GM19035 (cell line): ENCODE data around the gene SLC16A9.
"Not testable (repeated sequence)": the region's sequence is repeated elsewhere in the genome, so short reads cannot be mapped to it uniquely, and the experiment has no call there.

Experiments
- ATAC-seq: cut with Tn5 transposase; IDR thresholded peaks from one replicate; pipeline ENCODE4 v1.9.1; 2021; ENCODE audit not compliant: unreplicated experiment

The SLC16A9 gene, protein sequence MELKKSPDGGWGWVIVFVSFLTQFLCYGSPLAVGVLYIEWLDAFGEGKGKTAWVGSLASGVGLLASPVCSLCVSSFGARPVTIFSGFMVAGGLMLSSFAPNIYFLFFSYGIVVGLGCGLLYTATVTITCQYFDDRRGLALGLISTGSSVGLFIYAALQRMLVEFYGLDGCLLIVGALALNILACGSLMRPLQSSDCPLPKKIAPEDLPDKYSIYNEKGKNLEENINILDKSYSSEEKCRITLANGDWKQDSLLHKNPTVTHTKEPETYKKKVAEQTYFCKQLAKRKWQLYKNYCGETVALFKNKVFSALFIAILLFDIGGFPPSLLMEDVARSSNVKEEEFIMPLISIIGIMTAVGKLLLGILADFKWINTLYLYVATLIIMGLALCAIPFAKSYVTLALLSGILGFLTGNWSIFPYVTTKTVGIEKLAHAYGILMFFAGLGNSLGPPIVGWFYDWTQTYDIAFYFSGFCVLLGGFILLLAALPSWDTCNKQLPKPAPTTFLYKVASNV

GRCh38 chr10:59709395-59710125 is at the start of gene SLC16A9:
TSS of gene SLC16A9 (minus strand) at chr10:59709850. CDS start at chr10:59684291, 25,559 bp downstream.
- ATAC-seq = peak; percentile 71

DNA sequence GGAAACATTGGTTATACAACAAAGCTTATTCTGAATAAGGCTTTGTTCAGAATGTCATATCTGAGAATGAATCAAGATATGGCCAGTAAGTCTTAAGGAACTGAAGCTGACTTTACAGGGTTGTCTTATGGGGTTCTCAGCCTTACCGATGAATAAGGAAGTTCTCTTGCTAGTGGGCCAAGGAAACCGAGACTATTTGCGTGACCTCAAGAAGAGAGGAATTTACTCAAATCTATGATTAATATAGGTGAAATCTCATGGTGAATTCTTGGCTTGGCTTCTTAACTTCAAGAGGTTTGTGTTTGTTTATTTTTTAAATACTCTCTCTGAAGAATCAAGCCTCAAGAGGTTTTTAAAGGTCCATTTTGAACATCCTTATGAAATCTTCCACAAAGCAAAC is 48.3 kb upstream of the SLC16A9 start:
- ATAC-seq = no peak

- ATAC-seq = no peak
These were observed 45.3 kb upstream of the SLC16A9 start for GRCh38 chr10:59754951-59755350.

- no peak for ATAC-seq
These were observed 43.6 kb upstream of the SLC16A9 start, which contains the start of gene MRLN for GRCh38 chr10:59753267-59753666. TSS of gene MRLN (minus strand) at chr10:59753455.

GRCh38 chr10:59752278-59752940 is 42.8 kb upstream of the SLC16A9 start:
- no peak for ATAC-seq

DNA sequence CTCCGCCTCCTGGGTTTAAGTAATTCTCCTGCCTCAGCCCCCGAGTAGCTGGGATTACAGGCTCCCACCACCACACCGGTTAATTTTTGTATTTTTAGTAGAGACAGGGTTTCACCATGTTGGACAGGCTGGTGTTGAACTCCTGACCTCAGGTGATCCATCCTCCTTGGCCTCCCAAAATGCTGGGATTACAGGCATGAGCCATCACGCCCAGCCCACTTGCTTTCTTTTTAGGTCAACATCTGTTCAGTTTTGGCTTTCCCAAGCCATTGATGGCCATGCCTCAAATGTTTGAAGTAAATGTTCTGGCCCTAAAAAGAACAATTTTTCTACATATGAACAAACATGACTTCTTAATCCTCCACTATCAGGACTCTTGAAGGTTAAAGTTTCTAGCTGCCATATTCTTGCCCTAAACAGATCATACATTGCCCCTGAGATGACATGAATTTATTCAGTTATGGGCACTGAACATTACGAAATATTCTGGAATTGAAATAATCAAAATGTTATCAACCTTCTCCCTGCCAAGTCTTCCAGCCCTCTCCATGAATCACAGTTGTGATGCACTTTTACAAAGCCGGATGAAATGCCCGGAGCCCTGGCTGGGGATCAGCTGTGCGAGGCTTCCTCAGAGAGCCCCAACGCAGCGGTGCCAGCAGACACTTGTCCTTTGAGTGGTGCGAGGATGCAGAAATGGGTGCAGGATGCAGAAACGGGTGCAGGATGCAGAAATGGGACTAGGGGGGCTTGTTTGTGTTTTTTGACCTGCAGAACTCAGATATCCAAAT is 40.7 kb upstream of the SLC16A9 start:
- ATAC-seq = no peak

DNA sequence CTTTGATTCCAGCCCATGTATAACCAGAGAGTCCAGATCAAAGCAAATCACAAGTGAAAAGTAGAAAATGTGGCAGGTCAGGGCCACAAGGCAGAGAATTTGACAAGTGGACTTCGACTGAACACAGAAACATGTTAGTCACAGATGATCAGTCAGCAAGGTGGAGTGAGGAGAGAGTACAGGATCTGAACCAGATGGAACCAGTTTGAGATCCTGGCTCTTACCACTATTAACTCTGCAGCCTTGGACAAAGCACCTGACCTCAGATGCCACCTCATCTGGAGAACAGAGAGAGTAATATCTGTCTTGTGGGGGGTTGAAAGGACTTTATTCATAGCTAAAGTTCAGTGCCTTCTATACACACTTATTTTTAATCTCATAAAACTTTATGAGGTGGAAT is 39.2 kb upstream of the SLC16A9 start:
- no peak for ATAC-seq

DNA sequence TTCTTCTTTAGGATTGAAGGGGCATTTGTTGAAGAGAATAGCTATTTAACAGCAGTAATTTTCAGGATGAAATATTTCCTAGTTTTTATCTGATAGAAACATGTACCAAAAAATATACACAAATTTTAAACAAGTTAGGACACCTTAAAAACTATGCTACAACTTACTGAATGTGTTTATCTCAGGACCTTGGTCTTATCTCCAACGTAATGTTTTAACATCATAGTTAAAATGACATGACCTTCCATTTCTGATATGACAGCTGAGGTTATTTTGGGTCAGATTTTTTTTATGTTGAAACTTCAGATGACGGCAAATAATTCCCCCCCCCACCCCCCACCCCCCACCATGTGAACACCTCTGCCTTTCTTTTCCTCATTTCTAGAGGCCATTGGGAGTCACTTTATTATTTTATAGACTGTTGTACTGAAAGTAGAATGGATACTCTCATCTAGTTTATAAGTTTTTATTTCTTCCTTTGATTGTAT is 35.6 kb upstream of the SLC16A9 start:
- ATAC-seq = no peak

DNA sequence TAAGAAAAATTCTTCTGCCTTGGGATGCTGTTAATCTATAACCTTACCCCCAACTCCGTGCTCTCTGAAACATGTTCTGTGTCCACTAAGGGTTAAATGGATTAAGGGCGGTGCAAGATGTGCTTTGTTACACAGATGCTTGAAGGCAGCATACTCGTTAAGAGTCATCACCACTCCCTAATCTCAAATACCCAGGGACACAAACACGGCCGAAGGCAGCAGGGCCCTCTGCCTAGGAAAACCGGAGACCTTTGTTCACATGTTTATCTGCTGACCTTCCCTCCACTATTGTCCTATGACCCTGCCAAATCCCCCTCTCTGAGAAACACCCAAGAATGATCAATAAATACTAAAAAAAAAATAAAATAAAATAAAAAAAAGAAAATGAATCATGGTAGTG is 35.1 kb upstream of the SLC16A9 start:
- ATAC-seq = not testable (repeated sequence)

DNA sequence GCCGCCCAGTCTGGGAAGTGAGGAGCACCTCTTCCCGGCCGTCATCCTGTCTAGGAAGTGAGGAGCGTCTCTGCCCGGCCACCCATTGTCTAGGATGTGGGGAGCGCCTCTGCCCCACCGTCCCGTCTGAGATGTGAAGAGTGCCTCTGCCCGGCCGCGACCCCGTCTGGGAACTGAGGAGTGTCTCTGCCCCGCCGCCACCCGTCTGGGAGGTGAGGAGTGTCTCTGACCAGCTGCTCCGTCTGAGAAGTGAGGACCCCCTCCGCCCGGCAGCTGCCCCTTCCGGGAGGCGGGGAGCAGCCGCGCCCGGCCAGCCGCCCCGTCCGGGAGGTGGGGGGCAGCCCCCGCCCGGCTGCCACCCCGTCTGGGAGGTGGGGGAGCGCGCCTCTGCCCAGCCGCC is 34.5 kb upstream of the SLC16A9 start:
- ATAC-seq = not testable (repeated sequence)

DNA sequence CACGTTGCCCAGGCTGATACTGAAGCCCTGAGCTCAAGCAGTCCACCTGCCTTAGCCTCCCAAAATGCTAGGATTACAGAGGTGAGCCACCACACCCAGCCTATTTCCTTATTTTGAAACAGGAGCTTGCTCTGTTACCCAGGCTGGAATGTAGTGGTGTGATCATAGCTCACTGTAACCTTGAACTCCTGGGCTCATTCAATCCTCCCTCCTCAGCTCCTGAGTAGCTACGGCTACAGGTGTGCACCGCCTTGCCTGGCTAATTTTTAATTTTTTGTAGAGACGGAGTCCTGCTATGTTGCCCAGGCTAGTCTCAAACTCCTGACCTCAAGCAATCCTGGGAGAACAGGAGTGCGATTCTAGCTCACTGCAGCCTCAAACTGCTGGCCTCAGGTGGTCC is 31.9 kb upstream of the SLC16A9 start:
- ATAC-seq = no peak

GRCh38 chr10:59741048-59741447 is 31.4 kb upstream of the SLC16A9 start:
- no peak for ATAC-seq

GRCh38 chr10:59736749-59737148 is 27.1 kb upstream of the SLC16A9 start:
- ATAC-seq = no peak

DNA sequence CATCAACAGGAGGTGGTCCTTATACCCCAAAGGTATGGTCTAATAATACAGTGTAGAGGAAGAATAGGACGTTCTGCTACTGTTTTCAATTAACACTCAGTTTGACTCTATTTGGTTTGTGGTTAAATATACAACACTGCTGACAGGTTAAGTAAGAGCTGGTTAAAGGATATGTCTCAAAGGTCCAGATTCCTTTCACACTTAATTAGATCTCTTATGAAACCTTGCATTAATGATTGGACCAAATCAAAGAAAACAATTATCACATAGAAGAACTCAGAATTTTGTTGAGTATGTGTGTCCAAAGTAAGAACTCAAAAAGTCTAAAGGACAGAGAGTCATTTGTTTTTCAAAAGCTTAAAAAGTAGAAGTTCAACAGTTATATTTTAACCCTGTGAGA is 25.6 kb upstream of the SLC16A9 start:
- ATAC-seq = no peak

- no peak for ATAC-seq
These were observed 24.4 kb upstream of the SLC16A9 start for GRCh38 chr10:59734014-59734462.

DNA sequence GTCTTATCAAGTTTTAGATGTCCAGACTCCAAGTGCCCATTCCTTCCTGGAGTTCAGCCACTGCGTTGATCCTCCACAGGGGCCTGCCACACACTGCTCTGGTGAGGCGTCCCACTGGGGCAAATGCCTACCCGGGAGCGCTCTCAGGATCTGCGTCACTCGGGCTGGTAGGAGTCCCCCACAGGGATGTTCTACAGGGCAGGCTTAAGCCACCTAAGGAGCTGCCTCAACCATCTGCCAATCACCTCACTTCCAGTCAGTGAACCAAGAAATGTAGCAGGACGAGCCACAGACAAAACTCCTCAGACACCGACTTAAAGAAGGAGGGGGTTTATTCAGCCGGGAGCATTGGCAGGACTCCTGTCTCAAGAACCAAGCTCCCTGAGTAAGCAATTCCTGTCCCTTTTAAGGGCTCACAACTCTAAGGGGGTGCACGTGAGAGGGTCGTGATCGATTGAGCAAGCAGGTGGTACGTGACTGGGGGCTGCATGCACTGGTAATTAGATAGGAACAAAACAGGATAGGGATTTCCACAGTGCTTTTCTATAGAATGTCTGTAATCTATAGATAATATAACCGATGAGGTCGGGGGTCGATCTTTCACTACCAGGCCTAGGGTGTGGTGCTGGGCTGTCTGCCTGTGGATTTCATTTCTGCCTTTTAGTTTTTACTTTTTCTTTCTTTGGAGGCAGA is 23.8 kb upstream of the SLC16A9 start:
- ATAC-seq = not testable (repeated sequence)

DNA sequence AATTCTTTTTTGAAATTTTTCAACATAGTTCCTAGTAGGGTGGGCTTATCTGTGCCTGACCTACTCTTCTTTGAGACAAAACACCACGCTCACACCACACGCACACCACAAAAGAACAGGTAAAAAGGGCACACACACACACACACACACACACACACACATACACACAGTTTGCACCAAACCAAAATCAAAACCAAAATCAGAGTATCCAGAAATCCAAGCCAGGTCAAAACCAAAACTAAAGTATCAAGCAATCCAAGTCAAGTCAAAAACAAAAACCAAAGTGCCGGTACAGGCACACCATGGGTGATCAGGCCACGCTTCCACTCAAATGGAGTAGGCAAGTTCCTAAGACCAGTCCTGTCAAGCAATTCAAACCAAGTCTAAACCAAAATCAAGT is 23.2 kb upstream of the SLC16A9 start:
- ATAC-seq = not testable (repeated sequence)

- not testable (repeated sequence) for ATAC-seq
These were observed 19.5 kb upstream of the SLC16A9 start for GRCh38 chr10:59729167-59729566.

DNA sequence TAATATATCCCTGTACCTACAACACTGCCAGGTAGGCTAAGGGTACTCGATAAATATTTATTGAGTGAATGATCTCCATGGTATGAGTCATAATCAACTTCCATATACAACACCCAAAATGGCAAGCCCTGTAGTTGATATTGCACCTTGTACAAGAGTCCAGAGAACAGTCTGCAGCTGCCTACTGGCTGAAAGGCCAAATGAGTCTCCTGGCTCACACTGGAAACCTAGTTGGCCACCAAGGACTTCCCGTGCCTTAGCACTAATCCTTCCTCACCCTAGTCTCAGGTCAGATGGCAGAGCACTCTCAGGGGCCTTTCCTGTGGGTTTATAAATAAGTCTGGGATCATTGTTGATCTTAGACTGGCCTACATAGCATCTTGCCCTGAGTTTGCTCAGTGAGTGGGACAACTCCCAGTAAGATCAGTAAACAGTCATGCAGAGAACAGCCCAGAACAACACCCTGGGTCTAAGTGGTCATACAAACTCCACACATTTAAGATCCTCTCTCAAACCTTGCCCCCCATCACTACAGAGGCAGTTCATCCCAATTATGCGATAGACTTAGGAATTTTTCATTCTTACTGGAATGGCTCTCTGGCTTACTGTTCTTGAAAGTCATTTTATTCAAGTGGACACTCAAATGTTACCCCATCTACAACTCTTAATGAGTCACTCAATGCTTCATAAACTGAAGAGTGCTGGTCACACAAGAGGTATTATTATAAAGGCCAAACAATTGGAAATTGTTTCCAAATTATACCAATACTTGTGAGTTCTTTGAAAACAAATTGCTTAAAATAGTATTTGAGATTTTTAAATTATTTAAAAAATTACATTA is 14.7 kb upstream of the SLC16A9 start:
- no peak for ATAC-seq
